ENCODE results near the gene GADD45GIP1. TPM values are rescaled to one million over a fixed set of nuclear protein-coding genes. Genes with fewer than 3 reads are reported as not detected.

GADD45GIP1 gene
- total RNA-seq, 1 experiment from 2014 or later, result 23.2 TPM

DNA sequence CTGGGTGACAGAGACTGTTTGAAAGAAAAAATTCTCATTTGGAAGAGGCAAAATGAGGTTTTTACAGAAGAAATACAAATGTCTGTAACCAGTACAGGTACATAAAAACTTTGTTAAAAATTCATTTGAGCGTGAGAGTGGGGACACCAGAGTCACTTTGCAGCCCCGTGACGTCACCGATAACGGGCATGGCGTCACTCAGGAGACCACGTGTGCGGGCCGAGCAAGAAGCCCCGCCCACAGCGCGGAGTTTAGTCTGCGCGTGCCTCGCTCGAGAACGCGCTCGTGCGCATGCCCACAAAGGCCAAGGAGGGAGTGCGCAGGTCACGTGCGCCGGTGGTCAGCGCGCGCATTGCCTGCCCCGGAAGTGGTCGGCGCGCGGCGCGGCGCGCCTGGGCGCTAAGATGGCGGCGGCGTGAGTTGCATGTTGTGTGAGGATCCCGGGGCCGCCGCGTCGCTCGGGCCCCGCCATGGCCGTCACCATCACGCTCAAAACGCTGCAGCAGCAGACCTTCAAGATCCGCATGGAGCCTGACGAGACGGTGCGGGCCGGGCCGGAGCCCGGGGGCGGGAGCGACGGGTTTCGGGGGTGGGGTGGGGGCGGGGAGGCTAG is 11.4 kb downstream of the GADD45GIP1 start, which contains the start of gene RAD23A:
Gene RAD23A, plus strand, starts transcription at position 384 of the 613 bp plus-strand sequence. Its CDS starts 87 bp downstream, at position 471.
- peak within 1 kb of the TSS; percentile 84 for H3K9ac ChIP-seq (ENCODE audit: low read length)
- H3K36me3 ChIP-seq (ENCODE audit: insufficient read depth, low read length), result peaks cover 27% of the 10 kb centered on the region
- H3K4me3 ChIP-seq (ENCODE audit: low read length), result peak within 1 kb of the TSS; percentile 85
- H3K4me2 ChIP-seq (ENCODE audit: low read depth, low read length, poor library complexity, severe bottlenecking), result peak within 1 kb of the TSS; percentile 90
- H3K9me2 ChIP-seq (replicated peaks; ENCODE audit: insufficient read depth, low read length), result no peaks in the 10 kb centered on the region
- no peaks in the 10 kb centered on the region for H3K9me3 ChIP-seq (ENCODE audit: low read length)
- peak; percentile 99 for DNase-seq
- peak within 1 kb of the TSS; percentile 60 for H3K27ac ChIP-seq (ENCODE audit: low read length)
- peaks cover 22% of the 10 kb centered on the region for H3K79me2 ChIP-seq (ENCODE audit: low read length)
- no peaks in the 10 kb centered on the region for H3K27me3 ChIP-seq (ENCODE audit: low read length)
- H3K4me1 ChIP-seq (ENCODE audit: low read length), result peaks cover 26% of the 10 kb centered on the region
- H4K20me1 ChIP-seq (ENCODE audit: insufficient read depth, low read depth, low read length), result peaks cover 2% of the 10 kb centered on the region; the same call in 1 of the 2 replicates
- H2AFZ ChIP-seq (ENCODE audit: low read length), result no peak within 1 kb of the TSS

DNA sequence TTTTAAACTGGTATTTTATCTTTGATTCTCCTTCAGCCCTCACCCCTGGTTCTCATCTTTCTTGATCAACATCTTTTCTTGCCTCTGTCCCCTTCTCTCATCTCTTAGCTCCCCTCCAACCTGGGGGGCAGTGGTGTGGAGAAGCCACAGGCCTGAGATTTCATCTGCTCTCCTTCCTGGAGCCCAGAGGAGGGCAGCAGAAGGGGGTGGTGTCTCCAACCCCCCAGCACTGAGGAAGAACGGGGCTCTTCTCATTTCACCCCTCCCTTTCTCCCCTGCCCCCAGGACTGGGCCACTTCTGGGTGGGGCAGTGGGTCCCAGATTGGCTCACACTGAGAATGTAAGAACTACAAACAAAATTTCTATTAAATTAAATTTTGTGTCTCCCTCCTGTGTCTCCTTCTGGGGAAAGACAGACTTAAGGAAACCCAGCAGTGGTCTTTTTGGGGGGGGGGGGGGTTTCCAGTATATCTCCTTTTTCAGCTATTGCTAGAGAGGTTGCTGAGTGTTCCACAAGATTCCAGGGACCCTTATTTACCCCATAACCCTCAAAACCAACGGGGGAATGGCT is 12.8 kb downstream of the GADD45GIP1 start:
- Histone ChIP-seq H3K36me3 (ENCODE audit: insufficient read depth, low read length) (peaks cover 41% of the 10 kb centered on the region), H3K4me3 (ENCODE audit: low read length) (no peak overlapping the region), H3K79me2 (ENCODE audit: low read length) (peaks cover 36% of the 10 kb centered on the region), H3K4me1 (ENCODE audit: low read length) (peaks cover 40% of the 10 kb centered on the region), H3K9me3 (ENCODE audit: low read length) (no peaks in the 10 kb centered on the region), H3K9ac (ENCODE audit: low read length) (no peak overlapping the region), H3K27ac (ENCODE audit: low read length) (peak overlapping the region; percentile 58), H3K4me2 (ENCODE audit: low read depth, low read length, poor library complexity, severe bottlenecking) (peak overlapping the region; percentile 39), H4K20me1 (ENCODE audit: insufficient read depth, low read depth, low read length) (peaks cover 16% of the 10 kb centered on the region), H3K27me3 (ENCODE audit: low read length) (no peaks in the 10 kb centered on the region), H3K9me2 (replicated peaks; ENCODE audit: insufficient read depth, low read length) (no peaks in the 10 kb centered on the region), H2AFZ (ENCODE audit: low read length) (no peak overlapping the region)
- DNase-seq, result peak; percentile 61

- Histone ChIP-seq H4K20me1 (ENCODE audit: insufficient read depth, low read depth, low read length) (peaks cover 22% of the 10 kb centered on the region), H3K79me2 (ENCODE audit: low read length) (peaks cover 42% of the 10 kb centered on the region), H3K9me2 (replicated peaks; ENCODE audit: insufficient read depth, low read length) (no peaks in the 10 kb centered on the region), H3K9ac (ENCODE audit: low read length) (no peak overlapping the region), H3K9me3 (ENCODE audit: low read length) (no peaks in the 10 kb centered on the region), H2AFZ (ENCODE audit: low read length) (no peak overlapping the region), H3K4me3 (ENCODE audit: low read length) (no peak overlapping the region), H3K36me3 (ENCODE audit: insufficient read depth, low read length) (peaks cover 46% of the 10 kb centered on the region), H3K27ac (ENCODE audit: low read length) (no peak overlapping the region), H3K4me2 (ENCODE audit: low read depth, low read length, poor library complexity, severe bottlenecking) (peak overlapping the region; percentile 39), H3K4me1 (ENCODE audit: low read length) (peaks cover 40% of the 10 kb centered on the region), H3K27me3 (ENCODE audit: low read length) (no peaks in the 10 kb centered on the region)
- DNase-seq, result peak; percentile 64
These were observed 13.5 kb downstream of the GADD45GIP1 start for GRCh38 chr19:12943437-12944044.

DNA sequence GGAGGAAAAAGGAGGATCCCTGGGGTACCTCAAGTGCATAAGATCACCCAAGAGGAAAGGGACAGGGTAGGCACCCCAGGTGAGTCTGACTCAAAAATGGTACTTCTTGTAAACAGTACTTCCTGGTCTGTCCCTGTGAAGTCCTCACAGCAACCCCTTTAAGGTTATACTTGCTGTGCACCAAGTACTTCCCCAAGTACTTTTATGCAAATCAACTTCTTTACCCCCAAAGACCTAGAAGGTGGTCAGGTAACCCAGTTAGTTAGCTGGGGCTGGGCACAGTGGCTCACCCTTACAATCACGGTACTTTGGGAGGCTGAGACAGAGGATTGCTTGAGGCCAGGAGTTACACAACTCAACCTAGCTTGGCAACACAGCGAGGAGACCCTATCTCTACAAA is 16.1 kb downstream of the GADD45GIP1 start:
- no peaks in the 10 kb centered on the region for H3K9me2 ChIP-seq (replicated peaks; ENCODE audit: insufficient read depth, low read length)
- no peaks in the 10 kb centered on the region for H3K9me3 ChIP-seq (ENCODE audit: low read length)
- no peaks in the 10 kb centered on the region for H3K27me3 ChIP-seq (ENCODE audit: low read length)
- H3K4me1 ChIP-seq (ENCODE audit: low read length), result peaks cover 42% of the 10 kb centered on the region
- peaks cover 24% of the 10 kb centered on the region for H3K79me2 ChIP-seq (ENCODE audit: low read length)
- H4K20me1 ChIP-seq (ENCODE audit: insufficient read depth, low read depth, low read length), result peaks cover 22% of the 10 kb centered on the region
- H3K27ac ChIP-seq (ENCODE audit: low read length), result peak overlapping the region; percentile 86
- no peak overlapping the region for H2AFZ ChIP-seq (ENCODE audit: low read length)
- H3K4me2 ChIP-seq (ENCODE audit: low read depth, low read length, poor library complexity, severe bottlenecking), result peak overlapping the region; percentile 83
- DNase-seq, result peak; percentile 65
- peak overlapping the region; percentile 99; the same call in 1 of the 2 replicates for H3K9ac ChIP-seq (ENCODE audit: low read length)
- H3K4me3 ChIP-seq (ENCODE audit: low read length), result peak overlapping the region; percentile 96; the same call in 1 of the 2 replicates
- peaks cover 33% of the 10 kb centered on the region for H3K36me3 ChIP-seq (ENCODE audit: insufficient read depth, low read length)

DNA sequence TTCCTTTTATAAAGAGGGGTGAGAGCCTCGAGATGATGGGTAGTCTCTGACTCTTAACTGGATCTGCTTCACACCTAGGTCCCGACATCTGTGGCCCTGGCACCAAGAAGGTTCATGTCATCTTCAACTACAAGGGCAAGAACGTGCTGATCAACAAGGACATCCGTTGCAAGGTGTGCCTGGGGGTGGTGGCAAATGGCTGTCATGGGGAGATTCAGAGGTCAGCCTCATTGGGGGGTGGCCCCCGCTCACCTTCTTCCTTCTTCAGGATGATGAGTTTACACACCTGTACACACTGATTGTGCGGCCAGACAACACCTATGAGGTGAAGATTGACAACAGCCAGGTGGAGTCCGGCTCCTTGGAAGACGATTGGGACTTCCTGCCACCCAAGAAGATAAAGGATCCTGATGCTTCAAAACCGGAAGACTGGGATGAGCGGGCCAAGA is 17.0 kb downstream of the GADD45GIP1 start:
- Histone ChIP-seq H2AFZ (ENCODE audit: low read length) (no peak overlapping the region), H3K36me3 (ENCODE audit: insufficient read depth, low read length) (peaks cover 33% of the 10 kb centered on the region), H3K9me3 (ENCODE audit: low read length) (no peaks in the 10 kb centered on the region), H3K79me2 (ENCODE audit: low read length) (peaks cover 24% of the 10 kb centered on the region), H3K4me2 (ENCODE audit: low read depth, low read length, poor library complexity, severe bottlenecking) (peak overlapping the region; percentile 83), H3K27ac (ENCODE audit: low read length) (peak overlapping the region; percentile 86), H4K20me1 (ENCODE audit: insufficient read depth, low read depth, low read length) (peaks cover 22% of the 10 kb centered on the region), H3K4me3 (ENCODE audit: low read length) (peak overlapping the region; percentile 96), H3K9me2 (replicated peaks; ENCODE audit: insufficient read depth, low read length) (no peaks in the 10 kb centered on the region), H3K27me3 (ENCODE audit: low read length) (no peaks in the 10 kb centered on the region), H3K9ac (ENCODE audit: low read length) (peak overlapping the region; percentile 99), H3K4me1 (ENCODE audit: low read length) (peaks cover 42% of the 10 kb centered on the region)
- DNase-seq, result no peak

DNA sequence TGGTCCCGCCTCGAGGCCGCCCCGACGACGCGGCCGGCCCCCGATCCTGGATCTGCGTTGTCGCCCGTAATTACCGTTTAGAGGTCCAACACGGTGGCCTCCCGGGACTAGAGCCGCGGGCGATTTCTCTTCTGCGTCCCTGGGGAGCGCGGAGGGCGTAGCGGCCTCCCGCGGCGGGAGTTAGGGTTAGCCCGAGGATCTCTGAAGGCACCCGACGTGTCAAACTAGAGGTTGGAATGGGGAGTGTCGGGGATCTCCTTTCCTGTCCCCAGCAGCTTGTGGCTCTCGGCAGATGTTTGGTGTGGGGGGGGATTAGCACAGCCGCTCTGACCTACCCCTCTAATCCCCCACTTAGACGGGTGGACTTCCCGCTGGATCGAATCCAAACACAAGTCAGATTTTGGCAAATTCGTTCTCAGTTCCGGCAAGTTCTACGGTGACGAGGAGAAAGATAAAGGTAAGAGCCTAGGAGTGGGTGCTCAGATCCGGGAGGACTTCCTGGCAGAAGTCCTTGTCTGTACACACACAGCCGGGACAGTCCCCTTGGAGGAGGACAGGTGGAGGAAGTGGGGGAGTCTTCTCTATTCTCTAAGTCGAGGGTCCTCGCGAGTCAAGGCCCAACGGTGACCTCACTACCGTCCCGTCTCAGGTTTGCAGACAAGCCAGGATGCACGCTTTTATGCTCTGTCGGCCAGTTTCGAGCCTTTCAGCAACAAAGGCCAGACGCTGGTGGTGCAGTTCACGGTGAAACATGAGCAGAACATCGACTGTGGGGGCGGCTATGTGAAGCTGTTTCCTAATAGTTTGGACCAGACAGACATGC is 18.0 kb downstream of the GADD45GIP1 start:
- Histone ChIP-seq H3K4me3 (ENCODE audit: low read length) (peak overlapping the region; percentile 96), H2AFZ (ENCODE audit: low read length) (no peak overlapping the region), H3K9ac (ENCODE audit: low read length) (peak overlapping the region; percentile 99), H3K27me3 (ENCODE audit: low read length) (no peaks in the 10 kb centered on the region), H3K9me2 (replicated peaks; ENCODE audit: insufficient read depth, low read length) (no peaks in the 10 kb centered on the region), H3K9me3 (ENCODE audit: low read length) (no peaks in the 10 kb centered on the region), H3K36me3 (ENCODE audit: insufficient read depth, low read length) (peaks cover 33% of the 10 kb centered on the region), H3K4me2 (ENCODE audit: low read depth, low read length, poor library complexity, severe bottlenecking) (peak overlapping the region; percentile 83), H4K20me1 (ENCODE audit: insufficient read depth, low read depth, low read length) (peaks cover 22% of the 10 kb centered on the region), H3K27ac (ENCODE audit: low read length) (peak overlapping the region; percentile 86), H3K79me2 (ENCODE audit: low read length) (peaks cover 24% of the 10 kb centered on the region), H3K4me1 (ENCODE audit: low read length) (peaks cover 40% of the 10 kb centered on the region)
- peak; percentile 68 for DNase-seq

- DNase-seq, result peak; percentile 100
- peak within 1 kb of the TSS; percentile 99 for H3K9ac ChIP-seq (ENCODE audit: low read length)
- peak within 1 kb of the TSS; percentile 96 for H3K4me3 ChIP-seq (ENCODE audit: low read length)
- H3K4me1 ChIP-seq (ENCODE audit: low read length), result peaks cover 38% of the 10 kb centered on the region
- peak within 1 kb of the TSS; percentile 86 for H3K27ac ChIP-seq (ENCODE audit: low read length)
- H3K4me2 ChIP-seq (ENCODE audit: low read depth, low read length, poor library complexity, severe bottlenecking), result peak within 1 kb of the TSS; percentile 83
- no peaks in the 10 kb centered on the region for H3K9me2 ChIP-seq (replicated peaks; ENCODE audit: insufficient read depth, low read length)
- peaks cover 22% of the 10 kb centered on the region for H4K20me1 ChIP-seq (ENCODE audit: insufficient read depth, low read depth, low read length)
- no peaks in the 10 kb centered on the region for H3K27me3 ChIP-seq (ENCODE audit: low read length)
- H2AFZ ChIP-seq (ENCODE audit: low read length), result peak within 1 kb of the TSS; percentile 75; the same call in 1 of the 2 replicates
- H3K79me2 ChIP-seq (ENCODE audit: low read length), result peaks cover 29% of the 10 kb centered on the region
- no peaks in the 10 kb centered on the region for H3K9me3 ChIP-seq (ENCODE audit: low read length)
- peaks cover 28% of the 10 kb centered on the region for H3K36me3 ChIP-seq (ENCODE audit: insufficient read depth, low read length)
These were observed 18.9 kb downstream of the GADD45GIP1 start, which contains the start of gene CALR for GRCh38 chr19:12937927-12938778. Gene CALR, plus strand, starts transcription at chr19:12938609. Its CDS starts 71 bp downstream, at chr19:12938680.

All from Karpas-422 (cell line).